ENCODE data around the gene PRR29.

The PRR29 gene

DNA sequence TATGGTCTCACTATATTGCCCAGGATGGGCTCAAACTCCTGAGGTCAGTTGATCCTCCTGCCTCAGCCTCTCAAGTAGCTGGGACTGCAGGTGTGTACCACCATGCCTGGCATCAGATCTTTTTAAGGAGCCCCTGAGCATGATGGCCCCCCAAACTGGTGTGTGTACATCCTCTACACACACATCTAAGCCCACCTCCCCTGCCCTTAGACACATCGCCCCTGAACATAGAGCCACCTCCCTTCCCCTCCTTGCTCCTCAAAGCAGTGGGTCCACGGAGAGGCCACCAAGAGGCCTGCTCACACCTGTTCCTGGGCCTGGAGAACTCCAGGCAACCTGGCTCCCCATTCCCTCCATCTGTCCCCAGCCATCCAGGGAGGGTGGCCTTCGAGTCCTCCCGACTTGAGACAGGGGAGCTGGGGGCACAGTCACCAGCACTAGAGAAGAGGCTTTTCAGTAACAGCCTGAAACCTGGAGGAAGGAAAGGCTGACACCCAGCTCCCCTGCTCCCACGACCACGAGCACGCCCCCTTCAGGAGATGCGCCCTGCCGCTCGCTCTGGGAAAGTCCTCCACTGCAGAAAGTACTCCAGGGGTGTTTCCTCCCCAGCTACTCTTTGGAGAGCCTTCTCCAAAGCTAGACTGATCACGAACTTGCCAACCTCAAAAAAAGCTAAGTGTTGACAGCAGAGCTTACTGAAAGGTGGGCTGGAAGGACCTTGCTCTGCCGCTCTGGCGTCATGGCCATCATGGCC, 12.6 kb upstream of the PRR29 start:
- no peak overlapping the region for H2AFZ ChIP-seq (ENCODE audit: low read length)
- no peaks in the 10 kb centered on the region for H3K79me2 ChIP-seq (ENCODE audit: insufficient read depth, low read length)
- no peaks in the 10 kb centered on the region for H4K20me1 ChIP-seq (ENCODE audit: insufficient read depth, low read length)
- no peak overlapping the region for H3K27ac ChIP-seq (ENCODE audit: low read depth, low read length, poor library complexity, severe bottlenecking)
- no peak overlapping the region for H3K4me3 ChIP-seq (ENCODE audit: low read depth, low read length, poor library complexity, severe bottlenecking)
- no peak overlapping the region for H3K9ac ChIP-seq (ENCODE audit: low read length)
- H3F3A ChIP-seq (ENCODE audit: insufficient read depth, low read length) = no peaks in the 10 kb centered on the region
- no peaks in the 10 kb centered on the region for H3K36me3 ChIP-seq (ENCODE audit: insufficient read depth, low read length)
- peaks cover 5% of the 10 kb centered on the region for H3K4me1 ChIP-seq (ENCODE audit: insufficient read depth, low read length, severe bottlenecking)
- H3K9me3 ChIP-seq (ENCODE audit: low read length) = peaks cover 14% of the 10 kb centered on the region
- no peak for TF ChIP-seq EZH2 (IDR thresholded peaks at IDR 0.05; ENCODE audit: borderline replicate concordance, low read length)
- TF ChIP-seq, protein P1, sequence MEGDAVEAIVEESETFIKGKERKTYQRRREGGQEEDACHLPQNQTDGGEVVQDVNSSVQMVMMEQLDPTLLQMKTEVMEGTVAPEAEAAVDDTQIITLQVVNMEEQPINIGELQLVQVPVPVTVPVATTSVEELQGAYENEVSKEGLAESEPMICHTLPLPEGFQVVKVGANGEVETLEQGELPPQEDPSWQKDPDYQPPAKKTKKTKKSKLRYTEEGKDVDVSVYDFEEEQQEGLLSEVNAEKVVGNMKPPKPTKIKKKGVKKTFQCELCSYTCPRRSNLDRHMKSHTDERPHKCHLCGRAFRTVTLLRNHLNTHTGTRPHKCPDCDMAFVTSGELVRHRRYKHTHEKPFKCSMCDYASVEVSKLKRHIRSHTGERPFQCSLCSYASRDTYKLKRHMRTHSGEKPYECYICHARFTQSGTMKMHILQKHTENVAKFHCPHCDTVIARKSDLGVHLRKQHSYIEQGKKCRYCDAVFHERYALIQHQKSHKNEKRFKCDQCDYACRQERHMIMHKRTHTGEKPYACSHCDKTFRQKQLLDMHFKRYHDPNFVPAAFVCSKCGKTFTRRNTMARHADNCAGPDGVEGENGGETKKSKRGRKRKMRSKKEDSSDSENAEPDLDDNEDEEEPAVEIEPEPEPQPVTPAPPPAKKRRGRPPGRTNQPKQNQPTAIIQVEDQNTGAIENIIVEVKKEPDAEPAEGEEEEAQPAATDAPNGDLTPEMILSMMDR (IDR thresholded peaks at IDR 0.05; ENCODE audit: low read length) = peak; percentile 53
- H3K27me3 ChIP-seq (ENCODE audit: insufficient read depth, low read length) = no peaks in the 10 kb centered on the region; the same call in 1 of the 2 replicates
- no peaks in the 10 kb centered on the region for H3K9me2 ChIP-seq (ENCODE audit: low read depth, low read length)
- H3K4me2 ChIP-seq (ENCODE audit: low read length) = no peak overlapping the region

DNA sequence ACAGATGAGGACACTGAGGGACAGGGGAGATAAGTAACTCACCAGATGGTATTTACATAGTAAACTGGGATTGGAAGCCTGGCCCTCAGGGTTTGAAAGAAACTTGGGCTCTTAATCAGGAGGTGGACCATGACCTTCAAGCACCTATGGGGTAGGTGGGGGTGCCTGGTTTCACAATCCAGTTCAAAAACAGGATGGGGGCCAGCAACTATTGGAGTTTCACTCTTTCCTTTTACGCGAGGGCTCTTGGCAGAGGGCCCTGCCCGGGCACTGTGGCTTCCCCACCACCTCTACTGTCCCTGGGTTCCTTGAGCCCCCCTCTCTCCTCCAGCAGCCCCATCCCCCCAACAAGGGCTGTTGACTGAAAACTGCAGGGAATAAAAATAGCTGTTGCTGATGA, 11.3 kb upstream of the PRR29 start:
- Histone ChIP-seq H4K20me1 (ENCODE audit: insufficient read depth, low read length) (no peaks in the 10 kb centered on the region), H2AFZ (ENCODE audit: low read length) (no peak overlapping the region), H3K27ac (ENCODE audit: low read depth, low read length, poor library complexity, severe bottlenecking) (no peak overlapping the region), H3K36me3 (ENCODE audit: insufficient read depth, low read length) (no peaks in the 10 kb centered on the region), H3K79me2 (ENCODE audit: insufficient read depth, low read length) (no peaks in the 10 kb centered on the region), H3K9me3 (ENCODE audit: low read length) (peaks cover 12% of the 10 kb centered on the region), H3K27me3 (ENCODE audit: insufficient read depth, low read length) (no peaks in the 10 kb centered on the region; the same call in 1 of the 2 replicates), H3K4me3 (ENCODE audit: low read depth, low read length, poor library complexity, severe bottlenecking) (no peak overlapping the region), H3F3A (ENCODE audit: insufficient read depth, low read length) (no peaks in the 10 kb centered on the region), H3K4me2 (ENCODE audit: low read length) (no peak overlapping the region), H3K9me2 (ENCODE audit: low read depth, low read length) (no peaks in the 10 kb centered on the region), H3K4me1 (ENCODE audit: insufficient read depth, low read length, severe bottlenecking) (peaks cover 7% of the 10 kb centered on the region), H3K9ac (ENCODE audit: low read length) (no peak overlapping the region)
- TF ChIP-seq EZH2 (IDR thresholded peaks at IDR 0.05; ENCODE audit: borderline replicate concordance, low read length) = no peak
- TF ChIP-seq, protein P1 (IDR thresholded peaks at IDR 0.05; ENCODE audit: low read length) = no peak

DNA sequence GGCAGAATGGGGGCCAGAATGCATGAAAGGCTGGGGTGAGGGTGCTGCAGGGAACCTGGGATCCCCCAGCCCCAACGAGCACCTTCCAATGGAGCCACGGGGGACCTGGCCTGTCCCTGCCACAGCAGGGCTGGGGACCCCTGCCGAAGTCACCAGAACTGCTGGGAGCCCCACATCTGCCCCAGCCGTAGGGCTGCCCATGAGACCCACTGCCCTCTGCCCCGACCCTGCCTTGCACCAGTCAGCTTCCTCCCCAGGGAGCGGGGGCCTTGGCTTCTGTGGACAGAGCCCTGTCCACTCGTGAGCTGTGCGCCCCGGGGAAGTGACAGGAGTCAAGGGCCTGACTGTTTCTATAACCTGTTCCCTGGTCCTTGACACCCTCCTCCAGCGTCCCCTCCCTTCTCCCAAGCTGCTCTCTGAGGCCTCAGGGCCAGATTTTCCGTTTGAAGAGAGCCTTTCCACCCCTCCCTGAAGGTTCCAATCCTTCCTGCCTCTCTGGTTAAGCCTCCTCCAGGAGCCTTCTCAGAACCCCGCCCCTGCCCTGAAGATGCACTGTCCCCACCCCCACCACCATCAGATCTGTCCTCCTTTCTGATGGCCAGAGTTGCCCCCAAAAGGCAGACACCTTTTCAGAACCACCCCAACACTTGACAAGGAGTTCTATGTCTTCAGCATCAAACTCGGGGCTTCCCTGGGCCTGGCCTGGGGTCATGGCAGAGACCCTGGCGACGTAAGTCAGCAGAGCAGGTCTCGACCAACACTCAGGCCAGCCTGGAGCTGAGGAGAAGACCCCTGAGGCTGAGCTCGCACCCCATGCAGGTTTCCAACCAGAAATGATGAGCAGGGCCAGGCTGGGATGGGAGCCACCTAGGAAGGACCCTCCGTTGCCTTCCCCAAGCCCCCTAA, 10.7 kb upstream of the PRR29 start:
- no peak overlapping the region for H3K4me3 ChIP-seq (ENCODE audit: low read depth, low read length, poor library complexity, severe bottlenecking)

More for the DNA sequence above, 10.7 kb upstream of the PRR29 start:
- Histone ChIP-seq H3K79me2 (ENCODE audit: insufficient read depth, low read length) (no peaks in the 10 kb centered on the region), H3F3A (ENCODE audit: insufficient read depth, low read length) (no peaks in the 10 kb centered on the region), H4K20me1 (ENCODE audit: insufficient read depth, low read length) (no peaks in the 10 kb centered on the region), H3K27me3 (ENCODE audit: insufficient read depth, low read length) (no peaks in the 10 kb centered on the region; the same call in 1 of the 2 replicates), H3K9ac (ENCODE audit: low read length) (no peak overlapping the region), H3K9me3 (ENCODE audit: low read length) (peaks cover 7% of the 10 kb centered on the region), H3K4me1 (ENCODE audit: insufficient read depth, low read length, severe bottlenecking) (peaks cover 7% of the 10 kb centered on the region), H3K4me2 (ENCODE audit: low read length) (no peak overlapping the region), H2AFZ (ENCODE audit: low read length) (no peak overlapping the region), H3K36me3 (ENCODE audit: insufficient read depth, low read length) (no peaks in the 10 kb centered on the region), H3K9me2 (ENCODE audit: low read depth, low read length) (no peaks in the 10 kb centered on the region), H3K27ac (ENCODE audit: low read depth, low read length, poor library complexity, severe bottlenecking) (no peak overlapping the region)
- TF ChIP-seq, protein P1 (IDR thresholded peaks at IDR 0.05; ENCODE audit: low read length) = no peak
- TF ChIP-seq EZH2 (IDR thresholded peaks at IDR 0.05; ENCODE audit: borderline replicate concordance, low read length) = no peak
